K562 (cell line): ENCODE results near the gene PLA2G2C. TPM values are rescaled to one million over a fixed set of nuclear protein-coding genes. Genes with fewer than 3 reads are reported as not detected.
A peak's percentile ranks its signal among the peaks of the same experiment; 100 is the strongest.

Experiments used
- COPS2 ChIP-seq: fragments of 450-650 bp; conservative IDR thresholded peaks from 2 replicates; pipeline ENCODE4 v1.6.1; 2016; ENCODE audit warnings: mild to moderate bottlenecking, moderate library complexity
- ETV5 ChIP-seq: sonication (generic); formaldehyde crosslinking; IDR thresholded peaks from 2 replicates; pipeline ENCODE4 v1.4.0; 2020; ENCODE audit warnings: low read depth, mild to moderate bottlenecking, missing genetic modification reagents
- GTF2F1 ChIP-seq: IDR thresholded peaks from 2 replicates; pipeline ENCODE4 v1.6.1; 2011; ENCODE audit warnings: low read depth, low read length, improper control_type of control experiment
- HMGN3 ChIP-seq: IDR thresholded peaks from 2 replicates; pipeline ENCODE4 v1.6.1; 2011; ENCODE audit warnings: borderline replicate concordance, low read depth, mild to moderate bottlenecking, mixed read lengths, low read length; ENCODE audit not compliant: insufficient read length; ENCODE audit errors: extremely low read depth
- MBD2 ChIP-seq: sonication (generic); IDR thresholded peaks from 2 replicates; pipeline ENCODE4 v1.6.1; 2016; ENCODE audit warnings: low read depth, borderline replicate concordance
- NCOA2 ChIP-seq, 2 experiments: fragments of 450-650 bp; IDR thresholded peaks; 2 replicates each; pipeline ENCODE4 v1.6.1; 2018; ENCODE audit warnings: mild to moderate bottlenecking in 2 of 2, moderate library complexity in 1 of 2; ENCODE audit not compliant: partially characterized antibody in 2 of 2
- NR3C1 ChIP-seq: sonication (generic); formaldehyde crosslinking; IDR thresholded peaks from 2 replicates; pipeline ENCODE4 v1.8.1; 2022; ENCODE audit warnings: missing genetic modification reagents
- NUFIP1 ChIP-seq: fragments of 450-650 bp; IDR thresholded peaks from 2 replicates; pipeline ENCODE4 v1.6.1; 2018; ENCODE audit not compliant: partially characterized antibody
- PHB2 ChIP-seq: fragments of 450-650 bp; IDR thresholded peaks from 2 replicates; pipeline ENCODE4 v1.6.1; 2017; ENCODE audit warnings: low read depth
- POLR2AphosphoS5 ChIP-seq: IDR thresholded peaks from 2 replicates; pipeline ENCODE4 v1.6.1; 2011; ENCODE audit warnings: mild to moderate bottlenecking, low read depth, low read length, moderate library complexity; ENCODE audit not compliant: control insufficient read depth, insufficient read depth
- SRF ChIP-seq, 2 experiments: fragments of 250-450, 450-650 bp in 1 of 2; sonication (Bioruptor Pico) in 1 of 2; sonication (generic) in 1 of 2; formaldehyde crosslinking; IDR thresholded peaks; 2 replicates each; pipeline versions ENCODE4 v1.5.0 to v1.5.1; 2020 to 2022; ENCODE audit warnings: mild to moderate bottlenecking in 1 of 2, missing genetic modification reagents in 1 of 2
- ZBTB17 ChIP-seq: fragments of 450-650 bp; formaldehyde crosslinking; IDR thresholded peaks from 2 replicates; pipeline ENCODE4 v1.4.0; 2020; ENCODE audit warnings: mild to moderate bottlenecking
- polyA plus RNA-seq, 8 experiments: library from polyadenylated mRNA; depleted of rRNA in 4 of 8; stranded (reverse) in 5 of 8; unstranded in 3 of 8; fragments of >200 nt; fragmentation: Nextera tagmentation in 2 of 8; fragmentation: Illumina TruSeq in 1 of 8; extraction: Ambion mirVana in 2 of 8; extraction: Trizol in 1 of 8; gene quantifications; 2 replicates each; pipeline versions ENCODE4 v1.2.1 to v1.2.3, GENCODE V29; 2011 to 2014; ENCODE audit warnings: inconsistent platforms in 1 of 8, missing spikeins in 1 of 8
- total RNA-seq, 7 experiments: library from RNA; depleted of rRNA in 6 of 7; stranded (reverse); fragments of >200 nt in 6 of 7; fragmentation: Illumina TruSeq in 2 of 7; extraction: Trizol in 2 of 7; gene quantifications; 2 replicates each; pipeline versions ENCODE4 v1.2.1 to v1.2.3, GENCODE V29; 2011 to 2021; ENCODE audit warnings: low replicate concordance in 1 of 7
- TF ChIP-seq, protein P1 (sequence below): fragments of 200-600 bp; sonication (generic); IDR thresholded peaks from one replicate; pipeline ENCODE4 v1.6.1; 2012; ENCODE audit warnings: mild to moderate bottlenecking, low read depth, low read length, inconsistent platforms
- TF ChIP-seq, protein P2 (sequence below): fragments of 450-650 bp; formaldehyde crosslinking; IDR thresholded peaks from 2 replicates; pipeline ENCODE4 v1.4.0; 2020; ENCODE audit warnings: mild to moderate bottlenecking, moderate library complexity
- TF ChIP-seq, protein P3 (sequence below): fragments of 450-650 bp; formaldehyde crosslinking; IDR thresholded peaks from 2 replicates; pipeline ENCODE4 v1.4.0; 2020; ENCODE audit warnings: mild to moderate bottlenecking, mixed read lengths

Gene PLA2G2C
- total and polyA plus RNA-seq, 9 of the 15 experiments (the other 6 are each of a cell fraction or from before 2014, with no cell fraction given) = 0.14 to 0.49 (median 0.21) TPM

DNA sequence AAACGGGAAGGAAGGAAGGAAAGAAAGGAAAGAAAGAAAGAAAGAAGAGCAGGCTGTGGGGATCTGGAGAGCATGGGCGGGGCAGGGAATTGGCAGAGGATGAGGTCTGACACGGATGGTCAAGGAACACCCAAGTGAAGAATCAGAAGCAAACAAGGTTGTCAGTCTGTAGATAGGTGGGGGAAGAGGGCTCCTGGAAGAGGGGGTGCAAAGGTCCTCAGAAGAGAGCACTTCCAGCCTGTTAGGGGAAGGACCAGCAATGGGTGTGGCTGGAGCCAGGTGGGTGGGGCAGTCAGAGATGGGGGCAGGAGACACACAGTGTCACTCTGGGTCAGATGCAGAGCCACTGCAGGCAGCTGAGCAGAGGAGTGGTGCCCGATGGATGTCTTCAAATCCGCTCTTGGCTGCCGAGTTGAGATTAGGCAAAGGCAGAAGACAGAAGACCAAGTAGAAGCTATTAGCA lies 11.0 kb upstream of the PLA2G2C start (continued):
- TF ChIP-seq, protein P1, sequence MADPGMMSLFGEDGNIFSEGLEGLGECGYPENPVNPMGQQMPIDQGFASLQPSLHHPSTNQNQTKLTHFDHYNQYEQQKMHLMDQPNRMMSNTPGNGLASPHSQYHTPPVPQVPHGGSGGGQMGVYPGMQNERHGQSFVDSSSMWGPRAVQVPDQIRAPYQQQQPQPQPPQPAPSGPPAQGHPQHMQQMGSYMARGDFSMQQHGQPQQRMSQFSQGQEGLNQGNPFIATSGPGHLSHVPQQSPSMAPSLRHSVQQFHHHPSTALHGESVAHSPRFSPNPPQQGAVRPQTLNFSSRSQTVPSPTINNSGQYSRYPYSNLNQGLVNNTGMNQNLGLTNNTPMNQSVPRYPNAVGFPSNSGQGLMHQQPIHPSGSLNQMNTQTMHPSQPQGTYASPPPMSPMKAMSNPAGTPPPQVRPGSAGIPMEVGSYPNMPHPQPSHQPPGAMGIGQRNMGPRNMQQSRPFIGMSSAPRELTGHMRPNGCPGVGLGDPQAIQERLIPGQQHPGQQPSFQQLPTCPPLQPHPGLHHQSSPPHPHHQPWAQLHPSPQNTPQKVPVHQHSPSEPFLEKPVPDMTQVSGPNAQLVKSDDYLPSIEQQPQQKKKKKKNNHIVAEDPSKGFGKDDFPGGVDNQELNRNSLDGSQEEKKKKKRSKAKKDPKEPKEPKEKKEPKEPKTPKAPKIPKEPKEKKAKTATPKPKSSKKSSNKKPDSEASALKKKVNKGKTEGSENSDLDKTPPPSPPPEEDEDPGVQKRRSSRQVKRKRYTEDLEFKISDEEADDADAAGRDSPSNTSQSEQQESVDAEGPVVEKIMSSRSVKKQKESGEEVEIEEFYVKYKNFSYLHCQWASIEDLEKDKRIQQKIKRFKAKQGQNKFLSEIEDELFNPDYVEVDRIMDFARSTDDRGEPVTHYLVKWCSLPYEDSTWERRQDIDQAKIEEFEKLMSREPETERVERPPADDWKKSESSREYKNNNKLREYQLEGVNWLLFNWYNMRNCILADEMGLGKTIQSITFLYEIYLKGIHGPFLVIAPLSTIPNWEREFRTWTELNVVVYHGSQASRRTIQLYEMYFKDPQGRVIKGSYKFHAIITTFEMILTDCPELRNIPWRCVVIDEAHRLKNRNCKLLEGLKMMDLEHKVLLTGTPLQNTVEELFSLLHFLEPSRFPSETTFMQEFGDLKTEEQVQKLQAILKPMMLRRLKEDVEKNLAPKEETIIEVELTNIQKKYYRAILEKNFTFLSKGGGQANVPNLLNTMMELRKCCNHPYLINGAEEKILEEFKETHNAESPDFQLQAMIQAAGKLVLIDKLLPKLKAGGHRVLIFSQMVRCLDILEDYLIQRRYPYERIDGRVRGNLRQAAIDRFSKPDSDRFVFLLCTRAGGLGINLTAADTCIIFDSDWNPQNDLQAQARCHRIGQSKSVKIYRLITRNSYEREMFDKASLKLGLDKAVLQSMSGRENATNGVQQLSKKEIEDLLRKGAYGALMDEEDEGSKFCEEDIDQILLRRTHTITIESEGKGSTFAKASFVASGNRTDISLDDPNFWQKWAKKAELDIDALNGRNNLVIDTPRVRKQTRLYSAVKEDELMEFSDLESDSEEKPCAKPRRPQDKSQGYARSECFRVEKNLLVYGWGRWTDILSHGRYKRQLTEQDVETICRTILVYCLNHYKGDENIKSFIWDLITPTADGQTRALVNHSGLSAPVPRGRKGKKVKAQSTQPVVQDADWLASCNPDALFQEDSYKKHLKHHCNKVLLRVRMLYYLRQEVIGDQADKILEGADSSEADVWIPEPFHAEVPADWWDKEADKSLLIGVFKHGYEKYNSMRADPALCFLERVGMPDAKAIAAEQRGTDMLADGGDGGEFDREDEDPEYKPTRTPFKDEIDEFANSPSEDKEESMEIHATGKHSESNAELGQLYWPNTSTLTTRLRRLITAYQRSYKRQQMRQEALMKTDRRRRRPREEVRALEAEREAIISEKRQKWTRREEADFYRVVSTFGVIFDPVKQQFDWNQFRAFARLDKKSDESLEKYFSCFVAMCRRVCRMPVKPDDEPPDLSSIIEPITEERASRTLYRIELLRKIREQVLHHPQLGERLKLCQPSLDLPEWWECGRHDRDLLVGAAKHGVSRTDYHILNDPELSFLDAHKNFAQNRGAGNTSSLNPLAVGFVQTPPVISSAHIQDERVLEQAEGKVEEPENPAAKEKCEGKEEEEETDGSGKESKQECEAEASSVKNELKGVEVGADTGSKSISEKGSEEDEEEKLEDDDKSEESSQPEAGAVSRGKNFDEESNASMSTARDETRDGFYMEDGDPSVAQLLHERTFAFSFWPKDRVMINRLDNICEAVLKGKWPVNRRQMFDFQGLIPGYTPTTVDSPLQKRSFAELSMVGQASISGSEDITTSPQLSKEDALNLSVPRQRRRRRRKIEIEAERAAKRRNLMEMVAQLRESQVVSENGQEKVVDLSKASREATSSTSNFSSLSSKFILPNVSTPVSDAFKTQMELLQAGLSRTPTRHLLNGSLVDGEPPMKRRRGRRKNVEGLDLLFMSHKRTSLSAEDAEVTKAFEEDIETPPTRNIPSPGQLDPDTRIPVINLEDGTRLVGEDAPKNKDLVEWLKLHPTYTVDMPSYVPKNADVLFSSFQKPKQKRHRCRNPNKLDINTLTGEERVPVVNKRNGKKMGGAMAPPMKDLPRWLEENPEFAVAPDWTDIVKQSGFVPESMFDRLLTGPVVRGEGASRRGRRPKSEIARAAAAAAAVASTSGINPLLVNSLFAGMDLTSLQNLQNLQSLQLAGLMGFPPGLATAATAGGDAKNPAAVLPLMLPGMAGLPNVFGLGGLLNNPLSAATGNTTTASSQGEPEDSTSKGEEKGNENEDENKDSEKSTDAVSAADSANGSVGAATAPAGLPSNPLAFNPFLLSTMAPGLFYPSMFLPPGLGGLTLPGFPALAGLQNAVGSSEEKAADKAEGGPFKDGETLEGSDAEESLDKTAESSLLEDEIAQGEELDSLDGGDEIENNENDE = no peak
- TF ChIP-seq PHB2 (no peak), NUFIP1 (peak; percentile 28), COPS2 (no peak), POLR2AphosphoS5 (peak; percentile 62; the same call in 1 of the 2 replicates), ZBTB17 (CRISPR knock-in tag) (0 out of 2 replicates have a peak, but pooled peaks have one; percentile 62), ETV5 (CRISPR knock-in tag) (no peak), HMGN3 (no peak), NR3C1 (no peak), SRF (CRISPR knock-in tag; IDR thresholded peaks at IDR 0.05) (no peak), MBD2 (no peak), NCOA2 (IDR thresholded peaks at IDR 0.05; ENCODE audit: partially characterized antibody in 2 of 2) (no peak), GTF2F1 (no peak)
- TF ChIP-seq, protein P2, sequence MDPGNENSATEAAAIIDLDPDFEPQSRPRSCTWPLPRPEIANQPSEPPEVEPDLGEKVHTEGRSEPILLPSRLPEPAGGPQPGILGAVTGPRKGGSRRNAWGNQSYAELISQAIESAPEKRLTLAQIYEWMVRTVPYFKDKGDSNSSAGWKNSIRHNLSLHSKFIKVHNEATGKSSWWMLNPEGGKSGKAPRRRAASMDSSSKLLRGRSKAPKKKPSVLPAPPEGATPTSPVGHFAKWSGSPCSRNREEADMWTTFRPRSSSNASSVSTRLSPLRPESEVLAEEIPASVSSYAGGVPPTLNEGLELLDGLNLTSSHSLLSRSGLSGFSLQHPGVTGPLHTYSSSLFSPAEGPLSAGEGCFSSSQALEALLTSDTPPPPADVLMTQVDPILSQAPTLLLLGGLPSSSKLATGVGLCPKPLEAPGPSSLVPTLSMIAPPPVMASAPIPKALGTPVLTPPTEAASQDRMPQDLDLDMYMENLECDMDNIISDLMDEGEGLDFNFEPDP (CRISPR knock-in tag) = no peak
- TF ChIP-seq, protein P3, sequence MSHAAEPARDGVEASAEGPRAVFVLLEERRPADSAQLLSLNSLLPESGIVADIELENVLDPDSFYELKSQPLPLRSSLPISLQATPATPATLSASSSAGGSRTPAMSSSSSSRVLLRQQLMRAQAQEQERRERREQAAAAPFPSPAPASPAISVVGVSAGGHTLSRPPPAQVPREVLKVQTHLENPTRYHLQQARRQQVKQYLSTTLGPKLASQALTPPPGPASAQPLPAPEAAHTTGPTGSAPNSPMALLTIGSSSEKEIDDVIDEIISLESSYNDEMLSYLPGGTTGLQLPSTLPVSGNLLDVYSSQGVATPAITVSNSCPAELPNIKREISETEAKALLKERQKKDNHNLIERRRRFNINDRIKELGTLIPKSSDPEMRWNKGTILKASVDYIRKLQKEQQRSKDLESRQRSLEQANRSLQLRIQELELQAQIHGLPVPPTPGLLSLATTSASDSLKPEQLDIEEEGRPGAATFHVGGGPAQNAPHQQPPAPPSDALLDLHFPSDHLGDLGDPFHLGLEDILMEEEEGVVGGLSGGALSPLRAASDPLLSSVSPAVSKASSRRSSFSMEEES (CRISPR knock-in tag) = no peak
